HG03439 (cell line): ENCODE measurements around the gene ECI1.

Source experiments
- ATAC-seq: cut with Tn5 transposase; IDR thresholded peaks from one replicate; pipeline ENCODE4 v1.9.1; 2021; ENCODE audit warnings: mild to moderate bottlenecking, moderate library complexity; ENCODE audit not compliant: unreplicated experiment

ECI1 gene, protein sequence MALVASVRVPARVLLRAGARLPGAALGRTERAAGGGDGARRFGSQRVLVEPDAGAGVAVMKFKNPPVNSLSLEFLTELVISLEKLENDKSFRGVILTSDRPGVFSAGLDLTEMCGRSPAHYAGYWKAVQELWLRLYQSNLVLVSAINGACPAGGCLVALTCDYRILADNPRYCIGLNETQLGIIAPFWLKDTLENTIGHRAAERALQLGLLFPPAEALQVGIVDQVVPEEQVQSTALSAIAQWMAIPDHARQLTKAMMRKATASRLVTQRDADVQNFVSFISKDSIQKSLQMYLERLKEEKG

GRCh38 chr16:2251296-2252111 is at the start of gene ECI1:
Gene ECI1 (minus strand): TSS chr16:2251587. CDS start chr16:2251566, 21 bp downstream.
- peak; percentile 81 for ATAC-seq

DNA sequence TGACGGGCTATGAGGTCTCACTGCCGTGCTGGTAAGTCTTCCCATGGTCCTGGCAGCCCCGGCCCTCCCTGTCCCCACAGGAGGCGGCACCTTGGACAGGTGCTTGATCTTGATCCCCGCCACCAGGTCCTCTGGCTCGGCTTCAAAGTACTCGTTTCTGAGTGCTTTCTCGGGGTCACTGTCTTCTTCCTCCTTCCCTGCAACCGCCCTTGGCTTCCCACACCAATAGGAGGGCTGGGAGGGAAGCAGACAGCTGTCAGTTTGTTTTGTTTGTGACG is 48.5 kb upstream of the ECI1 start:
- no peak for ATAC-seq

- ATAC-seq: no peak
Measured at GRCh38 chr16:2299121-2299914, 47.9 kb upstream of the ECI1 start.

GRCh38 chr16:2298621-2299020 is 47.2 kb upstream of the ECI1 start:
- ATAC-seq: no peak

DNA sequence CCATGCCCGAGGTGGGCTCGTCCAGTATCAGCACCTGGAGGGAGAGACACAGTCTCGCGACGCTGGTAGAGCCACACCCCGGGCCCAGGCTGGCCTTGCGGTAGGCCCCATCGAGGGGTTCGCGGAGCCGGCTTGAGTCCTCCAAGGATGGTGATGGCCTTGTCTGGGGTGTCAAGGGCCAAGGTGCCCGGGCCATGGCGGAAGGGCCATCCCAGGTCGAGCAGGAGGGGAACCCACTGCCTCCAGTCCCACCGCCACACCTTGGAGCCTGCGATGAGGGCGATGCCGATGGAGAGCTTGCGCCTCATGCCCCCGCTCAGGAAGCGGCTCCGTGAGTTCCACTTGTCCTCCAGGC is 46.1 kb upstream of the ECI1 start:
- ATAC-seq: no peak

DNA sequence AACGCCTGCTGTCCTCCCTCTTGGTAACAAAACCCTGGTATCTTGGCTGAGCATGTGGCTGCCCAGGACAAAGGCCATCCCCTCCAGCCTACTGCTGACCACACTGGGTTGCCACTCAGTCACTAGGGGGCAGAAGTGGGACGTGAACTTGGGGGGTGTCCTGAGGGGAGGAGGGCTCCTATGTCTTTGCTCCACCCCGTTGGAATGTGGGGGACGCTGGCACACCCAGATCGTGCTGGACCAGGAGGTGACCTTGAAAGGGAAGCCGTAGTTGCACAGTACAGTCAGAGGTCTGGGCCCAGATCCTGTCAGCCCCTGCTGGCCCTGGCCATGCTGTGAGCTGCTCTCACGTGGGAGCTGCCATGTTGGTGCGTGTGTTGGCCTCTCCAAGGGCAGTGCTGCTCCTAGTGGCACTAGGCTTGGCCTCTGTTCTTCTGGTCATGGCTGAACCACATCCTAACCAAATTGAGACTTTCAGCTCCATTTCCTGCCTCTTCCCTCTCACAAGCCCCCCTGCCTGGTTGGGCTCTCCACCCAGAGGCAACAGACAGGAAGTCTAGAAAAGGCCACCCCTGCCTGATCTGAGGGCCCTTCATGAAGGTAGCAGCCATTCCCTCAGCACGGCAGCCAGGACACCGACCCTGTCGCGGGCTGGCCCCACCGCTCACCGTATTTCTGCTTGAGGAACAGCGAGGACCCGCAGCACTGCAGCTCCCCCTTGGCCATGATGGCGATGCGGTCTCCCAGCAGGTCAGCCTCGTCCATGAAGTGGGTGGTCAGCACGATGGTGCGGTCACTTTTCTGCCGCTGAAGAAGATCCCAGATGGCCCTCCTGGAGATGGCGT is 45.5 kb upstream of the ECI1 start:
- no peak for ATAC-seq

GRCh38 chr16:2295056-2295798 is 43.8 kb upstream of the ECI1 start:
- ATAC-seq: peak; percentile 57

- ATAC-seq: no peak
Measured at GRCh38 chr16:2292221-2292620, 40.8 kb upstream of the ECI1 start.

DNA sequence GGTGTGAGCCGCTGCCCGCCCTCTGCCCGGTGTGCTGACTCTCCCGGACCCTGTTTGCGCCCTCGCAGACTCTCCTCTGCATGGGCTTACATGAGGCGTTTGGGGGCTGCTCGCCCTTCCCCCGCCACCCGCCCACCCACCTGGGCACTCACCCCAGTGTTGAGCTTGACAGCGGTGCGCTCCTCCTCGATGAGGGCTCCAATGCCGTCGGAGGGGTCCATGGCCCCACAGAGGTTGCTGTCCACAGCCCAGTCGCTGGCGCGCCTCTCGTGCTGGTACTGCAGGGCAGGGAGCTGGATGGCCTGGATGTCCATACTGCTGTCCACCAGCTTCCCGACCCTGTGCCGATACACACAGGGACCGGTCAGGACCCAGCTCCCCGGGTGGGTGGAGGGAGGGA is 37.9 kb upstream of the ECI1 start:
- ATAC-seq: no peak

DNA sequence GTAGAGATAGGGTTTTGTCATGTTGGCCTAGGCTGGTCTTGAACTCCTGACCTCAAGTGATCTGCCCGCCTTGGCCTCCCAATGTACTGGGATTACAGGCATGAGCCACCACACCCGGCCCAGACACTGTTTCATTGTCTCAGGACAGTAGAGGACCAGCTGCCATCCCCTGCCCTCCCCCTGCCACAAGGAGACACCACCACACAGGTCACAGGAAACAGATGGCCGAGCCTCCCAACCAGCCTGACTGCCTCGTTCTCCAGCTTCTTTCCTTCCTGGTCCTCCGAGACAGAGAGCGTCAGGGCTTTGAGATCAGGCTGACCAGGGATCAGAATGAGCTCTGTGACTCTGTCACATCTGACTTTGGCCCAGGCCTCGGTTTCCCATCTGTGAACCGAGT is 37.3 kb upstream of the ECI1 start:
- ATAC-seq: no peak

- ATAC-seq: no peak
Measured at GRCh38 chr16:2287916-2288547, 36.6 kb upstream of the ECI1 start.

- no peak for ATAC-seq
Measured at GRCh38 chr16:2286550-2286949, 35.2 kb upstream of the ECI1 start.

DNA sequence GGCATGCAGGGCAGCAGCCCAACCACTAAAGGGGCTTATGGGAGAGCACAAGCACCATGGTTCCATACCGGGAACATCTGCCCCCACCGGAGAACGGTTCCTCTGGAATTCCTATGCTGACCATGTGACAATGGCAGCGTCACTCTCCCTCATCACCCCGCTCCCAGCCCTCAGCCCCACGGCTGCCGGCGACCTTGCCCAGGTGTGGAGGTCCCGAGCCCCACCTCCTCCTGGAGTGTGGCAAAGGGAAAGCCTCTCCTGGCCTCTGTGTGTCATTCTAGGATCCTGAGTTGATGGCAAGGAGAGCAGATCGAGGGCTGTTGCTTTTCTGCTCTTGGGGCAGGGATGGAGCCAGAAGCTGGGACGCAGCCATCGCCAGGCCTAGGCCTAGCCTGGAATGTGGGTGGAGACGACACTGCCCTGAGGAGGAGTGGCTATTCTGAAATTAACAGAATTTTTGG is 34.4 kb upstream of the ECI1 start:
- ATAC-seq: no peak

GRCh38 chr16:2284797-2285576 is 33.6 kb upstream of the ECI1 start:
- no peak for ATAC-seq

- no peak for ATAC-seq
Measured at GRCh38 chr16:2284001-2284770, 32.8 kb upstream of the ECI1 start.

DNA sequence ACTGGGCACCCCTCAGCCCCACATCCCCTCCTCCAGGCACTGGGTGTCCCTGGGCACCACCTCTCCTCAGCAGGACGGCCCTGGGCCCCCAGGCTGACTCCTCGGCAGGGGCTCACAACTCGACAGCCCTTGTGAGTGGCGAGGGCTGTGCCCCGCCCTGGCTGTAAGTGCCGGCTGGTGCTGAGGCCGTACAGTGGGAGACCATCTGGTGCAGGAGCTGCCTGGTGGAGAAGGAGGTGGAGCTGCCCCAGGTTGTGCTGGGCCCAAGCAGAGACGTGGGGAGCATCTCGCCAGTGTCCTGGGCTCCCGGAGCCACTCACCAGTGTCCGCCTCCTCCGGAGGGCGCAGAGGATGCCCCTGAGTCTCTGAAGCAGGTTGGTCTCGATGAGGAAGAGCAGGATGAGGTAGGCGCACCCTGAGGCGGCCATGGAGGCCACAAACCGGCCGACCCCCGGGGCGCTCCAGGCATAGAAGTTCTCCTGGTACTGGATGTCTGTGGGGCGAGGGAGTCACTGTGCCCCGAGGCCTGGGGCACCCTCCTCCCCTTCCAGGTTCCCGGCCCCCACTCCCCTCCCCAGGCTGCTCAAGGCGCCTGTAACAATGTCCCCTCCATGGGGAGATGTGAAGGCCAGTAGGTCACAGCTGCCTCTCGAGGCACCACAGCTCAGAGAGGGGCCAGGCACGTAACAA is 31.6 kb upstream of the ECI1 start:
- no peak for ATAC-seq

- no peak for ATAC-seq
Measured at GRCh38 chr16:2282262-2282661, 30.9 kb upstream of the ECI1 start.
